Measurements from ENCODE around the gene NES. TPM values are rescaled to one million over a fixed set of nuclear protein-coding genes. Genes with fewer than 3 reads are reported as not detected.

NES gene
- total and polyA plus RNA-seq, 2 of the 8 experiments (the other 6 are each of a cell fraction or from before 2014, with no cell fraction given): 13.3 to 135 TPM

DNA sequence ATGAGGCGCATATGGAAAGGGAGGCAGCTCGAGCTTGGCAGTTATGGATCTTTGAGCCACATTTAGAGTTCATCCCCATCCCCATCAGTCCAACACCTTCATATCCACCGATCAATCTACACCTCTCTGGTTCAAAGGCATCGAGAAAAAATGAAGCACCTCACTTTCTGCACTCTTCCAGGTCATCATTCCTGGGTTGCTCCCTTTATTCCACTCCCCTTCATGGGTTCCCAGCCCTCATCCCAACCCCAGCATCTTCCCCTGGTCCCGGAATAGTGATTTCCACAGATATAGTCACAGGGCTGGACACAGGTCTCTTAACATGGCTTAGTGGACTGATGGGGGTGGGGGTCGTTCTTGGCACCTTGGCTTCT, 57.6 kb downstream of the NES start (continued):
- TF ChIP-seq SUZ12 (IDR thresholded peaks at IDR 0.05; ENCODE audit: low read length) (no peak), CBX8 (IDR thresholded peaks at IDR 0.05; ENCODE audit: borderline replicate concordance, low read depth, low read length) (no peak)
